Spinal cord (tissue), 10 donors: ENCODE results near the gene DLGAP3. TPM values are rescaled to one million over a fixed set of nuclear protein-coding genes. Genes with fewer than 3 reads are reported as not detected.
"Not testable (repeated sequence)": the region's sequence is repeated elsewhere in the genome, so short reads cannot be mapped to it uniquely, and the experiment has no call there.

Experiments used
- DNase-seq, 6 donors: peaks; one replicate each; pipeline versions ENCODE4 v3.0.0 to v3.0.0-alpha.2; 2013 to 2015; ENCODE audit warnings: low spot score in 6 of 6, low read depth in 4 of 6
- H3K27ac ChIP-seq: one replicate; pipeline ENCODE4 v1.5.1; 2013; ENCODE audit warnings: low read depth, low read length, control low read depth
- H3K27me3 ChIP-seq: one replicate; pipeline ENCODE4 v1.6.1; 2013; ENCODE audit warnings: low read length; ENCODE audit not compliant: control insufficient read depth, insufficient read depth
- H3K36me3 ChIP-seq: one replicate; pipeline ENCODE4 v1.6.1; 2013; ENCODE audit warnings: low read length; ENCODE audit not compliant: control insufficient read depth, insufficient read depth
- H3K4me1 ChIP-seq: one replicate; pipeline ENCODE4 v1.6.1; 2013; ENCODE audit warnings: low read length; ENCODE audit not compliant: control insufficient read depth, insufficient read depth
- H3K4me3 ChIP-seq: one replicate; pipeline ENCODE4 v1.5.1; 2013; ENCODE audit warnings: low read depth, low read length, control low read depth
- H3K9me3 ChIP-seq: one replicate; pipeline ENCODE4 v1.6.1; 2013; ENCODE audit warnings: low read length; ENCODE audit not compliant: control insufficient read depth, insufficient read depth
- WGBS: methylation state at CpG from one replicate; pipeline ENCODE4 v1.1.5; 2013; ENCODE audit warnings: missing lambda C conversion rate; ENCODE audit not compliant: insufficient coverage; 5-methylcytosine and 5-hydroxymethylcytosine counted together
- polyA plus RNA-seq, 2 donors: library from polyadenylated mRNA; unstranded; fragments of 120-200 nt; gene quantifications; one replicate each; pipeline ENCODE4 v1.2.1, GENCODE V29; 2013; ENCODE audit not compliant: insufficient read length in 2 of 2
- total RNA-seq, 2 donors: library from RNA; depleted of rRNA in 1 of 2; stranded (reverse); fragments of 120-200 nt in 1 of 2; fragments of >200 nt in 1 of 2; gene quantifications; one replicate each; pipeline versions ENCODE4 v1.2.3 to v1.2.4, GENCODE V29; 2013 to 2014
- donor health status: healthy.

Gene DLGAP3
- total and polyA plus RNA-seq, 4 donors: 5.2 to 41.1 (median 22.9) TPM

- DNase-seq: no peak
- Histone ChIP-seq H3K27me3 (no peaks in the 10 kb centered on the region), H3K36me3 (no peaks in the 10 kb centered on the region), H3K27ac (no peak overlapping the region), H3K4me1 (no peaks in the 10 kb centered on the region), H3K4me3 (no peak overlapping the region), H3K9me3 (no peaks in the 10 kb centered on the region)
- 26% methylated on average over 5 of the region's 5 CpGs for WGBS
Measured at GRCh38 chr1:34970829-34971228, 41.4 kb upstream of the DLGAP3 start.

- no CpG with 5 or more reads among the region's 5 CpGs for whole genome bisulfite sequencing
- Histone ChIP-seq H3K9me3 (no peaks in the 10 kb centered on the region), H3K4me3 (no peak overlapping the region), H3K36me3 (no peaks in the 10 kb centered on the region), H3K27me3 (no peaks in the 10 kb centered on the region), H3K27ac (no peak overlapping the region), H3K4me1 (no peaks in the 10 kb centered on the region)
- DNase-seq: no peak
Measured at GRCh38 chr1:34970220-34970735, 40.8 kb upstream of the DLGAP3 start.

- not testable (repeated sequence) for DNase-seq, H3K4me1 ChIP-seq, H3K27me3 ChIP-seq, H3K4me3 ChIP-seq, H3K27ac ChIP-seq, H3K36me3 ChIP-seq, H3K9me3 ChIP-seq
- no CpG with 5 or more reads among the region's 3 CpGs for WGBS
Measured at GRCh38 chr1:34968297-34968696, 38.8 kb upstream of the DLGAP3 start.

- not testable (repeated sequence) for H3K9me3 ChIP-seq, H3K36me3 ChIP-seq, H3K4me3 ChIP-seq, H3K27me3 ChIP-seq, H3K27ac ChIP-seq, H3K4me1 ChIP-seq, DNase-seq
- WGBS: no CpG with 5 or more reads among the region's 36 CpGs
Measured at GRCh38 chr1:34967672-34968071, 38.2 kb upstream of the DLGAP3 start.

GRCh38 chr1:34965597-34965996 is 36.1 kb upstream of the DLGAP3 start:
- H3K4me1 ChIP-seq: no peaks in the 10 kb centered on the region
- no peaks in the 10 kb centered on the region for H3K27me3 ChIP-seq
- H3K4me3 ChIP-seq: no peak overlapping the region
- WGBS: no CpG with 5 or more reads among the region's 2 CpGs
- no peaks in the 10 kb centered on the region for H3K9me3 ChIP-seq
- H3K36me3 ChIP-seq: no peaks in the 10 kb centered on the region
- peak in 1 of 6 donors; percentile 38 for DNase-seq
- H3K27ac ChIP-seq: no peak overlapping the region

- no peak overlapping the region for H3K27ac ChIP-seq
- no peaks in the 10 kb centered on the region for H3K27me3 ChIP-seq
- DNase-seq: no peak
- H3K36me3 ChIP-seq: no peaks in the 10 kb centered on the region
- H3K4me1 ChIP-seq: no peaks in the 10 kb centered on the region
- H3K4me3 ChIP-seq: no peak overlapping the region
- no peaks in the 10 kb centered on the region for H3K9me3 ChIP-seq
- WGBS: no CpG with 5 or more reads among the region's 1 CpG
Measured at GRCh38 chr1:34950428-34950827, 21.0 kb upstream of the DLGAP3 start.

- not testable (repeated sequence) for H3K4me3 ChIP-seq, H3K9me3 ChIP-seq, H3K27ac ChIP-seq, H3K4me1 ChIP-seq, H3K27me3 ChIP-seq, DNase-seq, H3K36me3 ChIP-seq
- 93% methylated on average over 7 of the region's 10 CpGs for WGBS
Measured at GRCh38 chr1:34948739-34949138, 19.3 kb upstream of the DLGAP3 start.

GRCh38 chr1:34947641-34948314 is 18.3 kb upstream of the DLGAP3 start:
- WGBS: 94% methylated on average over 23 of the region's 41 CpGs
- not testable (repeated sequence) for H3K4me3 ChIP-seq, H3K4me1 ChIP-seq, DNase-seq, H3K36me3 ChIP-seq, H3K27me3 ChIP-seq, H3K27ac ChIP-seq, H3K9me3 ChIP-seq

- no peak overlapping the region for H3K4me3 ChIP-seq
- H3K27me3 ChIP-seq: peaks cover 2% of the 10 kb centered on the region
- no CpG with 5 or more reads among the region's 6 CpGs for WGBS
- H3K9me3 ChIP-seq: no peaks in the 10 kb centered on the region
- no peak overlapping the region for H3K27ac ChIP-seq
- H3K4me1 ChIP-seq: no peaks in the 10 kb centered on the region
- peak in 1 of 6 donors; percentile 58 for DNase-seq
- H3K36me3 ChIP-seq: no peaks in the 10 kb centered on the region
Measured at GRCh38 chr1:34946211-34946610, 16.8 kb upstream of the DLGAP3 start.

- not testable (repeated sequence) for H3K27ac ChIP-seq, H3K36me3 ChIP-seq, DNase-seq, H3K4me1 ChIP-seq, H3K9me3 ChIP-seq, H3K27me3 ChIP-seq, H3K4me3 ChIP-seq
- 75% methylated on average over 2 of the region's 2 CpGs for WGBS
Measured at GRCh38 chr1:34941798-34942197, 12.3 kb upstream of the DLGAP3 start.
